ENCODE results near the gene PRKCA.

PRKCA gene

DNA sequence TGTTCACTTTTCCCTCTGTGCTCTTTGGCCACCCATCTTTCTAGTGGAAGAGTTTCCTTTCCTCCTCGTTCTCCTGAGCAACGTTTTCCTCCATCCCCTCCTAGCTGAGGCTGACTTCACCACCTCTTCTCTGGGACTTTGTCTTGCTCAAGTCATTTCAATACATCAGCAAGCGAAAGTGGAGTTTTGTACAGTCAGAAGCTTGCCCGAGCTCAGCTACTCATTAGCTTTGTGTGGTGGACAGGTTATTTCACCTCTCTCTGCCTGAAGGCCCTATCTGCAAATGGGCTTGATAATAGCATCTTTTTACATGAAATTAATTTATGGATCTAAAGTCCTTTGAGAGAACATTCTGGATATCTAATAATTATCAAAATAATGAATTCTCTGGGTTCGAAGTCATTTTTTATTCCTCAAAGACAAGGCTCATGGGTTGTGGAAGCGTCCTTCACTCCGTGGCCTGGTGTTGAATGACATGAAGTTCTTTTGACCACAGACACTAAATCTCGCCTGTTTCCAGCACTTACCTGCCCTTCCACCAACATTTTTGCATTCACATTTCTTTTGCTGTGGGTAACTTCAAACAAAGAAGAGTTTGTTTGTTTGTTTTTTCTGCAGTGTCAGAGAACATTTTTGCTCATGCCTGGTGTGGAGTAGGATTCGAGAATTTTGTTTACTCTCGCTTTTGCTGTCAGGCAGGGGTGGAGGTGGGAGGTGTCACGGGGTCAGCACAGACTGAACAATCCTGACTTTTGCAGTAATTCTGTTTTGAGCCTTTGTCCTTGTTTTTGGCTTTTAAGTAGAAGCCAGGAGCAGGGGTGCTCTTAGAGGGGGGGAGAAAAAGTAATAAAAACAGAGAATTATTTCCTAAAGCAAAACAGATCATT lies 377.5 kb downstream of the PRKCA start:
- intact Hi-C loops (cut with DNase I; ENCODE audit: low total_unique reads) = no loop called here
- peaks cover 0 to 4% (median 0%) of the 10 kb centered on the region in 4 donors for H3K4me1 ChIP-seq
- H3K36me3 ChIP-seq = no peaks in the 10 kb centered on the region
- no peak overlapping the region for H3K4me3 ChIP-seq
- no peak overlapping the region for H3K27ac ChIP-seq
- H3K9me3 ChIP-seq = no peaks in the 10 kb centered on the region
- TF ChIP-seq, protein P1, sequence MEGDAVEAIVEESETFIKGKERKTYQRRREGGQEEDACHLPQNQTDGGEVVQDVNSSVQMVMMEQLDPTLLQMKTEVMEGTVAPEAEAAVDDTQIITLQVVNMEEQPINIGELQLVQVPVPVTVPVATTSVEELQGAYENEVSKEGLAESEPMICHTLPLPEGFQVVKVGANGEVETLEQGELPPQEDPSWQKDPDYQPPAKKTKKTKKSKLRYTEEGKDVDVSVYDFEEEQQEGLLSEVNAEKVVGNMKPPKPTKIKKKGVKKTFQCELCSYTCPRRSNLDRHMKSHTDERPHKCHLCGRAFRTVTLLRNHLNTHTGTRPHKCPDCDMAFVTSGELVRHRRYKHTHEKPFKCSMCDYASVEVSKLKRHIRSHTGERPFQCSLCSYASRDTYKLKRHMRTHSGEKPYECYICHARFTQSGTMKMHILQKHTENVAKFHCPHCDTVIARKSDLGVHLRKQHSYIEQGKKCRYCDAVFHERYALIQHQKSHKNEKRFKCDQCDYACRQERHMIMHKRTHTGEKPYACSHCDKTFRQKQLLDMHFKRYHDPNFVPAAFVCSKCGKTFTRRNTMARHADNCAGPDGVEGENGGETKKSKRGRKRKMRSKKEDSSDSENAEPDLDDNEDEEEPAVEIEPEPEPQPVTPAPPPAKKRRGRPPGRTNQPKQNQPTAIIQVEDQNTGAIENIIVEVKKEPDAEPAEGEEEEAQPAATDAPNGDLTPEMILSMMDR (IDR thresholded peaks at IDR 0.05) = no peak
- H3K27me3 ChIP-seq = no peaks in the 10 kb centered on the region
- DNase-seq = no peak

DNA sequence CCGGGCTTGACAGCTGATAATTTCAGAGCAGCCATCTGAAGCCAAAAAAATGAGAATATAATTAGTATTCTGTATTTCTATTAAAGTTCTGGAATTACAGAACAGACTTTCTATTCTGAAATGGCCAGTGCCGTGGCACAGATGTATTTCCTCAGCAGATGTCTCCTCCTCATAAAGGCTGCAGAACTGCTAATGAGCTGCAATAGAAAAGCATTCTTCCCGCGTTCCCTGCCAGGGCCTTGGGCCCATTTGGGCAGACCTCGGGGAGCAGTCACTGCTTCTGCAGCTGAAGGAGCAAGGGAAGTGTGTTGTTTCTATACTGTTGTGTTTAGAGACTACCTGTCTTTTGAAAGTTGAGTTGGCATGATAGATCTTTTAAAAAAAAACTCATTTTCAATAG lies 379.9 kb downstream of the PRKCA start:
- no peak for DNase-seq
- Histone ChIP-seq H3K4me3 (no peak overlapping the region), H3K27me3 (no peaks in the 10 kb centered on the region), H3K36me3 (no peaks in the 10 kb centered on the region), H3K27ac (no peak overlapping the region), H3K9me3 (no peaks in the 10 kb centered on the region), H3K4me1 (no peaks in the 10 kb centered on the region)
- intact Hi-C loops (cut with DNase I; ENCODE audit: low total_unique reads) = no loop called here
- TF ChIP-seq, protein P1 (IDR thresholded peaks at IDR 0.05) = no peak

DNA sequence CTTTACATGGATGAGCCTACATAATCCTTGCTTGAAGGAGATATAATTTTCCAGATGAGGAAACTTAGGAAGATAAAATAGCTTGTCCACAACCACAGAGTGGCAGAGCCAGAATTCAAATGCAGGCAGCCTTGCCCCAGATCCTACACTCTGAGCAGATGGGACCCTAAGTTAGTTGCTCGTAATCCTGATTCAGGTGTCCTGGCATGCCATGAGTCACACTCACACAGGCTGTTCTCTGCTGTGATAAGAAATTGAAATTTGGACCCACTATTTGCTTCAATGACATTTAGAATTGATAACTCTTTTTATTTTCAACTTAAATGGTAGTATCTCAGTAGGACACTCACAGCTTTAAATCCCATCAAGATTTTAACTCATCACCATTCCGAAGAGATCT lies 381.8 kb downstream of the PRKCA start:
- Histone ChIP-seq H3K36me3 (peaks cover 0 to 10% (median 6%) of the 10 kb centered on the region in 3 donors), H3K9me3 (no peaks in the 10 kb centered on the region), H3K27me3 (no peaks in the 10 kb centered on the region), H3K27ac (no peak overlapping the region), H3K4me3 (no peak overlapping the region), H3K4me1 (no peaks in the 10 kb centered on the region)
- intact Hi-C loops (cut with DNase I; ENCODE audit: low total_unique reads) = no loop called here
- TF ChIP-seq, protein P1 (IDR thresholded peaks at IDR 0.05) = no peak
- no peak for DNase-seq

DNA sequence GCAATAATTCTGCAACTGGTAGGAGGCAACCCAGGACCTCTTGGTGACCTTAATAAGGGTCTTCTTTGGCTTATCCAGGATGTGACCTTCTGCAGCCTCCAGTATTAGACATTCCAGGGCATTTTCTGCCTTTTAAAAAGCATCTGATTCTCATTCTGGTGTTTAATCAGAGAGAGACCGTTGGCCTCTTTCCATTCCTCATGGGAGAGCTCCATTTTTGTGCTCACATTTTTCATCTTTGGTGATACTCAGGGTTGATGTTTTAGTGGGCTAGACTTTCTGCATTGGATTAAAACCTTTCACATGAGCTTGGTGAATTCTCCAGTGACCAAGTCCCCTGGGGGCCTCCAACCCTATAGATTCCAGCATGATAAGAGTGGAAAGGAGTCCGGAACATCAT lies 382.3 kb downstream of the PRKCA start:
- no peak for DNase-seq
- TF ChIP-seq, protein P1 (IDR thresholded peaks at IDR 0.05) = no peak
- H3K36me3 ChIP-seq = peaks cover 0 to 10% (median 6%) of the 10 kb centered on the region in 3 donors
- no peaks in the 10 kb centered on the region for H3K27me3 ChIP-seq
- no peaks in the 10 kb centered on the region for H3K4me1 ChIP-seq
- H3K27ac ChIP-seq = no peak overlapping the region
- no peak overlapping the region for H3K4me3 ChIP-seq
- no peaks in the 10 kb centered on the region for H3K9me3 ChIP-seq
- intact Hi-C loops (cut with DNase I; ENCODE audit: low total_unique reads) = no loop called here

DNA sequence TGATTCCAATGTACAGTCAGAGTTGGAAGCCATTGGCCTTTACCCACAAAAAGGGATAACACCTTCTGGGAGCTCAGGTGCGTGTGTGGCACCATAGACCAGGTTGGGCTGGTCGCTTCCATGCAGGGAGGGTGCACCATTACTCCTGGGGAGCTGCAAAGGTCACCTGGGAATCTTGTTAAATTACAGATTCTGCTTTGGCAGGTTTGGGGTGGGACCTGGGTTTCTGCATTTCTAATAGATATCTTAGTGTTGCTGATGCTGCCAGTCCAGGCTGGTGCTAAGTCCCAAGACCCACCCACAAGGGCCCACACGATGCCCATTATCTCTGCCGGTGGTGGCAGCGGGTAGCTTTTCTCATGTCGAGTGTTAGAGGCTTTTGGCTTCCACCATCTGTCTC lies 384.2 kb downstream of the PRKCA start:
- intact Hi-C loops (cut with DNase I; ENCODE audit: low total_unique reads) = no loop called here
- Histone ChIP-seq H3K36me3 (peaks cover 0 to 10% (median 6%) of the 10 kb centered on the region in 3 donors), H3K9me3 (no peaks in the 10 kb centered on the region), H3K27me3 (no peaks in the 10 kb centered on the region), H3K4me3 (no peak overlapping the region), H3K4me1 (no peaks in the 10 kb centered on the region), H3K27ac (no peak overlapping the region)
- DNase-seq = no peak
- TF ChIP-seq, protein P1 (IDR thresholded peaks at IDR 0.05) = no peak

Measured in tibial artery (tissue), 4 donors.